ENCODE data around the gene CCR7. TPM values are rescaled to one million over a fixed set of nuclear protein-coding genes. Genes with fewer than 3 reads are reported as not detected.

Gene CCR7
- total RNA-seq, 1 donor from 2014 or later, result not detected

DNA sequence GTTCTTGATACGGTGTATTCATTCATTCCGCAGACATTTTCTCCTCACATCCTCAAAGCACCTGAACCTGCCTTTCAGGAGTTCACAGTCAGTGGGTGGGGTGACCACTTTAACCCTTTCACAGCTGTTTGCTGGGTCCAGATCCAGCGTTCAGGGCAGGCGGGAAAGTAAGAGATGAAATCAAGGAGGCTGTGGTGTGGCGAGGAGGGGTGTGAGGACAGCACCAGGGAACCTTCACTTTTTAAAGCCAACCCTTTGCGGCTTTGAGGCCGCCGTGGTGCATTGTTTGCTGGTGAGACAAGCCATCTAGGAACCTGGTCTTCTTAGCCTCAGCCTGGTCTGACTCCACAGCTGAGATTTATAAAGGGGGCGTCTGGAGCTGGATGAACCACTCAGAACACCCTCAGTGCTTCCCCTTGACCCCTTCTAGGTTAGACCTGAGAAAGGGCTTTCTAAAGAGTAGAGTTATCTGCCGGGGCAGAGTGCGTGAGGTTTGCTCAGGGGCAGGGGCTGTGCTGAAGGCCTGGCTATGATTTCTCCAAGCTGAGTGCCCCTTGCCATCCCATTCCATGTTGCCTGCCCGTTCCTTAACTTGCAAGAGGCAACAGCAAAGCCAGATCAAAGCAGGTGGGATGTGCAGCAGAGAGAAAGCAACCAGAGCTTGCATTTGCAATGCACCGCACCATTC lies 933 bp downstream of the CCR7 start:
- intact Hi-C loops (cut with DNase I), result no loop called here

DNA sequence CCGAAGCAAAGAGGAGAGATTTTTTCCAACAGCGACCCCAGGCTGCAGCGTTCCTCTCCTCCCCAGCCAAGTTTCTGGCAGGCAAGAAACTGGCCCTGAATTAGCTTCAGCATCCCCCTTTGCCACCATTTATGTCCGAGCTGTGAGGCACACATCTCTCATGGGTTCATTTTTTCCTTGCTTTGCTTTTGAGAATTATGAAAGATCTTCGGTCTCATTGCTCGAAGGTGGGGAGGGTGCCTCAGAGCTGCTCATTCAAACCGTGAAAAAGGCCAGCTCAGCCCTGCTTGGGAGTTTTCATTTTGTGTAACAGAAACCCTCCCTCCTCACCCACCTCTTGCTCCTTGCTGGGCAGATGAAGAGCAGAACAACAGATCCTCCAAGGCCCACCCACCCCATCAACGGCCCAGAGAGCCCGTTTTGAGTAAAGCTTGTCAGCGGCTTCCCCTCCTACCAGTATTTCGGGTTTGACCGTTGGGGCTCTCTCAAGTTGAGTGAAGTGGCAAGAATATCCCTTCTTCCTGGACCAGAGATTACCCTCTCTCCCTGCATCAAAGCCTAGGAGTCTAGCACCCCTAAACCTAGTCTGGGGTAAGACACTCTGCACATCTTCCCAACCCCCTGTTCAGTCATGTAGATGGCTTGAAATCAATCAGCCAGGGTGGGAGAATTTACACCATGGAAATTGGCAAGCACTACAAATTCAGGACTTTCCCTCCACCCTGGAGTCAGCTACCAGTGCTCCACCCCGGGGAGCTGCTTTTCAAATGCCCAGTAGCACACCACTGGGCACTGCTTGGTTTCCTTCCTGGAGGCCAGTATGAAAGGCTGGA lies 1.8 kb downstream of the CCR7 start:
- no peak for ATAC-seq
- intact Hi-C loops (cut with DNase I), result no loop called here

More for the DNA sequence above, 933 bp downstream of the CCR7 start:
- ATAC-seq (no peak), DNase-seq (ENCODE audit: missing footprints) (no peak)

DNA sequence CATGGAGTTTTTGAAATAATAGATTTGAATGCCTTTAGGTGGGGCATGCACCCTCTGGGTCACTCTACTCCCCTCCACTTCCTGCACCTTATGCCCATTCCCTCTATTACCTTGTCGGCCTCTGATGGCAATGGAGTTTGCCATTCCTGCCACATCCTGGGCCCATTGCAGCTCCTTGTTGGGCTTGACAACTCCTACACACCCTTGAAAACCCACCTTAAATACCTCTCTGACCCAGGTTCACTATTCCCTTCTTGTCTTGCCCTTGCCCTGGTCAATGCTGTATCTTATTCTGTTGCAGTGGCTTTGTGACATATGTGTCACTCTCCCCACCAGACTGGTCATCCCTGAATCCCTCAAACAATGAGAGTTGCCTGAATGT lies 2.4 kb downstream of the CCR7 start:
- ATAC-seq (no peak), DNase-seq (ENCODE audit: missing footprints) (no peak)
- intact Hi-C loops (cut with DNase I), result no loop called here

More for the DNA sequence above, 1.8 kb downstream of the CCR7 start:
- DNase-seq (ENCODE audit: missing footprints), result no peak

DNA sequence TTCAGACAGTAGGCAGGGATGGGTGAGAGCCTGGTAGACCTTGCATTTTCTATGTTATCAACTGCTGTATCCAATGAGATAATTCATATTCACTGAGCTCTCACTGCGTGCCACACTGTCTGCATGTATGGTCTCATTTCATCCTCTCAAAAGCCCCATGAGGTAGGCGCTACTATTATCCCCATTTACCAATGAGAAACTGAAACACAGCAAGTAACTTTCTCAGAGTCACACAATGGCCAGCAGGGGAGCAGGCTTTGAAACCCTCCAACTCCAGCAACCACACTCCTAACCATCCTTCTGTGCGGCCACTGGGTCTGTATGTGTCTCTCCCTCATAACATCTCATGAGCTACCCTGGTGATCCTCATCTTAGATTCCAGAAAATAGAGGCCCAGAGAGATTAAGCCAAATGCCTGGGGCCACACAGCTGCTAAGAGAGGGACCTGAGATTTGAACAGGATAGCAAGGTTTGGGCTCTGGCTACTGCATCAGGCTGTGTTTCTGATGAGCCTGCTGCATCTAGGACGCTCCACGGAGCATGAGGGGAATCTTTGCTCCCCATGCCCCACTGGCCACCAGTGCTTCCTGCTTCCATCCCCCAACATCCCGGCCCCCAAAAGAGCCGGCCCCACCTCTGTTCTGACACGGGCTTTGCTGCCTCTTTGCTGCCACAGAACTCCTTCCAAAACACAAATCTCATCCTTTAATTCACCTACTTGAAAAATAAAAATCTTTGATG lies 3.2 kb downstream of the CCR7 start:
- DNase-seq (ENCODE audit: missing footprints) (no peak), ATAC-seq (no peak)
- intact Hi-C loops (cut with DNase I), result loop anchor here (2.0 kb wide), 1 partner anchor 203 kb away; no protein-coding TSS in a partner anchor

DNA sequence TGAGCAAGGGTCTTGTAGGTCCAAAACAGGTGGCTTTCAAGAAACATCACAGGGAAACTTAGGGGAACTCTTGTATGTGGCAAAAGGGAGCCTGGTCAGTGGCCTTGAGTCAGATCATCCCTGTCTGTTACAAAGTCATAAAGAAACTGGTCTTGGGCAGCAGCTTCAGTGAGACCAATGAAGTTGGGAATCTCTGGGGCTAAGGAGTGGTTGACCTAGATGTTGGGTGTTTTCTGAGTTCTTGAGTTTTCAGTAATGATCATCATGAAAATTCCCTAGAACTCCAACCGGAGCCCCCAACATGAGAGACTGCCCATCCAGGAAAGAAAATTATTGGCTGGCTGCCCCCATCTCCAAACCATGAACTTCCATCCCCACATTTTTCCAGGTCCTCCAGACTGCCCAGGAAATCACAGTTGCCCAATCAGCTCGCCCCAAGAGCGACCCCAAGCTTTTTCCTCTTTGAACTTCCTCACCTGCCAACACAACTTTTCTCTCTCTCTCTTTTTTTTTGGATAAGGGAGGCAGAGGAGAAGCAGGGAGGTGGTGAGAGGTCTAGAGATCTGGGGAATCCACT lies 3.9 kb downstream of the CCR7 start:
- DNase-seq (ENCODE audit: missing footprints) (no peak), ATAC-seq (no peak)
- intact Hi-C loops (cut with DNase I), result loop anchor here (2.0 kb wide), 1 partner anchor 203 kb away; no protein-coding TSS in a partner anchor

DNA sequence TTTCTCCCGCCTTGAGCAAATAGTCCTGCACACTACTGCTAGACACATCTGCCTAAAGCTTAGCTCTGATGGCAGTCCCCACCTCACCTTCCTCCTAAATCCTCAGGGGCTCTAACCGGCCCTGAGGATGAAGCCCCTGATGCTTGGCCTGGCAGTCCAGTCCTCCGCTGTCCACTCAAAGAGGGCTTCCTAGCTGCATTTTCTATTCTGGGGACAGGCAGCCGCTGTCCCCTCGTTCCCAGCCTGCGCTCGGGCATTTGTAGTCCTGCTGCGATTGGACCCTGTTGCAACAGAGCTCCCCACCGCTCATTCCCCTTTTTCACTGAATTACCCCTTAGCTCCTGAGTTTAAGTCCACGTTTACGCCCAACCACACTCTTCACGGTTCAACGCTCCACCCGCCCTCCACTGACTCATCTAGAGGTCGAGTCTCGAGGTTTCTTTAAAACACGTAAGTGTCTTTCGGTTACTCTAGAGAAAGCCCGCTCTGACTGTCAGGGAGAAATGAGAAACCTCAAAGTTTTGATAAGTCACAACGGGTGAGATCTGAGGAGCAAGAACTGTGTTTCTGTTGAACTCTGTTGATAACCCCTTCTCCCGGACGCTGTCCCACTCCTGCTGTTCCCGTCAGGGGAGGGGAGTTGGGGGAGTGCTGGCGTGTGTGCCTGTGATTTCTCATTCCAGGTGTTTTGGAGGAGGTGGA lies 4.5 kb downstream of the CCR7 start:
- intact Hi-C loops (cut with DNase I), result loop anchor here (1.0 to 2.0 kb wide), 4 partner anchors 27 to 202 kb away; no protein-coding TSS in a partner anchor
- no peak for ATAC-seq
- DNase-seq (ENCODE audit: missing footprints), result no peak

DNA sequence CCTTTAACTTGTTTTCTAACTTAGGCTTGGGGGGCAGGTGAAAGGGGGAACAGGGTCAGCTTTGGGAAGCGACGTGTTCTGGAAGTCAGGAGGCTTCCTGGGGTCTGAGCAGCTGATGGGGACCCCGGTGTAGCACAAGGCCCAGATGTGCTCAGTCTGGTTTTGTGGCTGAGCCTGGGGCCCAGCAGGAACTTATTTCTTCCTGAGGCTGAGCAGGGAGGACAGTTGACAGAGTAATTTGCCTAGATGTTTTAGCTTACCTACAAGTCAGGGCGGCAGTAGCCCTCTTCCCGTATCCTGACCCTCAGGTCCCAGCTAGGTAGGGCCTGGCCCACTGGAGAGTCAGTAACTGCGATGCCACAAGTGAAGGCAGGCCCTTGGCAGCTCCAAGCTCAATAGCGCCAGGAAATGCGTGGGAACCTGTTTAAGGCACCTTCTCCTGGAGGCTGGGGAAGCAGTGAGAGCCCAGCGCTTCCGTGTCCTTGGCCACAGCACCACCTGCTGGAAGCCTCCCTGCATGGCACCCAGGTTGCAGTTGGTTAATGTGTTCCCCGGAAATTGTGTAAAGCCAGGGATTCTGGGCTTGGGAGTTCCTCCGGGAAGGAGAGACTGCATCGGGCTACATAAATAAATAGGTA lies 5.2 kb downstream of the CCR7 start:
- ATAC-seq (peak; percentile 80), DNase-seq (ENCODE audit: missing footprints) (peak; percentile 91)
- intact Hi-C loops (cut with DNase I), result loop anchor here (1.0 to 2.0 kb wide), 4 partner anchors 27 to 201 kb away; no protein-coding TSS in a partner anchor

DNA sequence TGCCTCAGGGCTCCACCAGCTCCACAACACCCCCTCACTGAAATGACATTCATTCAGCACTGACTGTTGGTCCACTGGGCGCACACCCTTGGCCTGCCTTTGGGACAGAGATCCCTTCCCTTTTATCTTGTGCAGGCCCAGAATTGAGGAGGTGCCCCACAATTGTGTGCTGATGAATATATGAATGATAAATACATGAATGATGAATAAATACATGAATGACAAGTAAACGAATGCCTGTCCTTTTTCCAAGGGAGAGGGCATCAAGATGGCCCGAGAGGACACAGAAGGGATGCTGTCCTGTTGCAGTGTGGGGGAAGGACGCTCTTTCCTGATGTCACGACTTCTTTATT lies 5.7 kb downstream of the CCR7 start:
- intact Hi-C loops (cut with DNase I), result no loop called here
- DNase-seq (ENCODE audit: missing footprints), result no peak
- no peak for ATAC-seq

DNA sequence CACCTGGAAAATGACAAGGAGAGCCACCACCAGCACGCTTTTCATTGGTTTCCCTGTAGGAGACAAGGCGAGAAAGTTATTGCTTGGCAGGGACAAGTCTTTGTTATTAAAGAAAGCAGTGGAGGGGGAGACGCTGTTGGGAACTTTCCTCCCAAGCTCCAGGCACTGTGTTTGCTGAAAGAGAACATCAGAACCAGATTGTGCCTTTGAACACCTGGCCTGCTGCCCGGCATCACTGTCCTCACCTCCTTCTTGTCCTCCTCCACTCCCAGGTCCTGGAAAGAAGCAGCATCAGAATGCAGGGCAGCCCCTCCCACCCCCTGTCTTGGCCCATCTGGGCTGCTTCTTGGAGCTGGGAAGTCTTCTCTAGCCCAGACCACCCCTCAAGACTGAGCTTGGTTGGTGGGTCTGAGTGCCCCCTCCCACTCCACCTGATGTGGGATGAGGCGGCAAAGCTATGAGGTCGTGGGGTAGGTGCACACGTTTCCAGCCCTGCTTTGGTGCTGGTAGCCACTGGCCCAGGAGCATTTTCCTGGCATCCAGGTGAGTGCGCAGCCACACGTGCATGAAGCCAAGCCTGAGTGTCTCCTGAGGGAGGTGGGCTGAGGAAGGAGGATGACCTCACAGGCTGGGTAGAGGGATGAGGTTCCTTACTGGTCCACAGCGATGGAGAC lies 6.2 kb downstream of the CCR7 start:
- intact Hi-C loops (cut with DNase I), result loop anchor here (1.0 kb wide), 1 partner anchor 83 kb away; no protein-coding TSS in a partner anchor
- ATAC-seq (no peak), DNase-seq (ENCODE audit: missing footprints) (no peak)

DNA sequence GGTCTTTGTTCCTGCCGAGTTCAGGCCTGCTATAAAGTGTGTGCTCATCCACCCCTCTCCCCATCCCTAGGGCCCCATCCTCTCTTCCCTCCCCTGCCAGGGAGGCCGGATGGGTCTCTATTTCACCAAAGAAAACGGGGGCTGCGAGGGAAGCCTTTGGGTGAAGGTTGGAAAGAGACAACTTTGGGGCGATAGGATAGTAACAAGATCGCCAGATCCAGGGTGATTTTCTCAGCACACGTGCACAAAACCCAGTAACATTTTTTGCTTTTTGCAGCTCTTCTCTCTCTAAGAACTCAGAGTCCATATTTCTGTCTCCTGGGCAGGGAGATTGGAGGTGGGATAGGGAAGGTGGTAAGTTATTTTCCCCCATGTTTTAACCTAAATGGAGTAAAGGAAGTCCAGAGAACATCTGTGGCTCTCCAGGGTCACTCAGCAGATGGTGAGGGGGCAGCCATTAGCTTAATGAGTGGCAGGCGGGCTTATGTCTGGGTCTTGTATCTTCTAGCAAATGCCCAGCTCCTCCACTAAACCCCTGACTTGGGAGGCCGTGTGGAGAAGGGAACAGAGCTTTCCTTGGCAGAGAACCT lies 6.9 kb downstream of the CCR7 start:
- intact Hi-C loops (cut with DNase I), result loop anchor here (1.0 kb wide), 1 partner anchor 82 kb away; no protein-coding TSS in a partner anchor
- DNase-seq (ENCODE audit: missing footprints) (no peak), ATAC-seq (no peak)

DNA sequence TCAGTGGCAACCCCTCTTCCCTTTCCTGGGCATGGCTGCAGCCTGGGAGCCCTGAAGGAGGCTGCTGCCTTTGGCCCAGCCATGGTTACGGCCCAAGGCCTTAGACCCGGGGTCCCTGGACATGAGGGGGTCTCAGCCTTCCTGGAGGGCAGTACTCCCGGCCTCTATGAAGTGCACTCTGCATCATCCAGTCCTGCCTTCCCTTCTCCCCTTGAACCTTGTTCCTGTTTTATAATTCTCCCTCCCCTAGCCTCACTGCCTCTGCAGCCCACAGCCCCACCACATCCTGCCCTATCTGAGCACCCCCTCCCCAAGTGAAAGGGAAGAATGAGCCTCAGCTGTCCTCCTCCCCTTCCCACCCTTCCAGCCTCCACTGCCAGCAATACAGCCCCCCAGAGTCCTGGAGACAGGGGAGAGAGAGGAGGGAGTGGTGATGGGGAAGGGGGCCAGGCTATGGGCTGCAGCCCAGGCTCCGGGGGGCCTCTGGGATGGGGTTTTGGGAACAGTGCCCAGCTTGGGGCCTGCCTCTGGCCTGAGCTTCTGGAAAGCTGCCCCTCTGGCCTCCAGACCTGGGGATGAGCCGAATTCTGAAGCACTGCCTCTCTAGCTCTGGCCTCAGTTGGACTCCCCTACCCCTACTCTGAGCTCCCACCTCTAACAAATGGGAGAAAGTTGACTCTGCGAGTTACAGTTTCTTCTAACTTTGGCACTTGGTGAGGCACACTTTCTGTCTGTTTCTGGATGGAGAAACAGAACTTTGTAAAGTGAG lies 7.6 kb downstream of the CCR7 start:
- DNase-seq (ENCODE audit: missing footprints) (peak; percentile 77), ATAC-seq (peak; percentile 31)
- intact Hi-C loops (cut with DNase I), result loop anchor here (1.0 kb wide), 1 partner anchor 81 kb away; no protein-coding TSS in a partner anchor

DNA sequence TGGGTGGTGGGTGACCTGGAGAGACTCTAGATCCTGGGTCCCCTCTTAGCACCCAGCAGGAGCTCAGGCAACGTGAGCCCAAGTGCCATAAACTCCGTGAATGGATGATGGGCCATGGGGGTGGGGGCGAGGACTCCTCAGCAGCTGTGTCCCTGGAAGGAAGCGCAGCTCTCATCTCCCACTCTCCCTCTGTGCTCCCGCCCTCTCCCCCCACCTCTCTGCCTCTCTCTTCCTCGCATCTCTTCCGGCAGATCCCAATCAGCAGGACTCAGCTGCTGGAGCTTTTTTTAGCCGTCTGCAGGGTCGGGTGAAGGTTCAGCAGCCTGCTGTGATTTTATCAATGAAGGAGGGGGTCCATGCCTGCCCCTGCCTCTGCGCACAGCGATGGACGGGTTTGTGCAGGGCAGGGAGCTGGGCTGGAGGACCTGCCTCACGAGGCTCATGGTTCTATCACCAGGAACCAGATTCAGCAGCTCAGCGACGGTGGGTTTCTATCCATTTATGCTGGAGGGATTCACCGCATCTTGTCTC lies 8.3 kb downstream of the CCR7 start:
- no peak for DNase-seq (ENCODE audit: missing footprints)
- intact Hi-C loops (cut with DNase I), result no loop called here
- ATAC-seq, result no peak

DNA sequence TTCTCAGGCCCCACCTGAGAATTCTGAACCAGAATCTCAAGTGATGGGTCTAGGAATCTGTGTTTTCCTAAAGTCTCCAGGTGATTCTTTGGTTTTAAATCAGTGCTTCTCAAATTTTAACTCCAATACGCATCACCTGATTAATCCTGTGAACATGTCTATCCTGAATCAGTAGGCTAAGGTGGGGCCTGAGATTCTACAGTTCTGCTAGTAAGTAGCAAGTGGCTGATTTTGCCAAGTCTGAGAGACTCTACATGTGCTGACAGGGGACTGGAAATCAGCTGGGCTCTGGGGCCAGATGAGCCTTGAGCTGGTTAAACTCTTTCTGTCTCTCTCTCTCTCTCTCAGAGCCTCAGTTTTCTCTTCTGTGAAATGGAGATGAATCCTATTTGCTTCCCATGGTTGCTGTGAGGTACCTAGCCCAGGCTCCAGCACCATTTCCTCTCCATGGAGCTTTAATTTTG lies 9.0 kb downstream of the CCR7 start:
- ATAC-seq (no peak), DNase-seq (ENCODE audit: missing footprints) (no peak)
- intact Hi-C loops (cut with DNase I), result no loop called here

DNA sequence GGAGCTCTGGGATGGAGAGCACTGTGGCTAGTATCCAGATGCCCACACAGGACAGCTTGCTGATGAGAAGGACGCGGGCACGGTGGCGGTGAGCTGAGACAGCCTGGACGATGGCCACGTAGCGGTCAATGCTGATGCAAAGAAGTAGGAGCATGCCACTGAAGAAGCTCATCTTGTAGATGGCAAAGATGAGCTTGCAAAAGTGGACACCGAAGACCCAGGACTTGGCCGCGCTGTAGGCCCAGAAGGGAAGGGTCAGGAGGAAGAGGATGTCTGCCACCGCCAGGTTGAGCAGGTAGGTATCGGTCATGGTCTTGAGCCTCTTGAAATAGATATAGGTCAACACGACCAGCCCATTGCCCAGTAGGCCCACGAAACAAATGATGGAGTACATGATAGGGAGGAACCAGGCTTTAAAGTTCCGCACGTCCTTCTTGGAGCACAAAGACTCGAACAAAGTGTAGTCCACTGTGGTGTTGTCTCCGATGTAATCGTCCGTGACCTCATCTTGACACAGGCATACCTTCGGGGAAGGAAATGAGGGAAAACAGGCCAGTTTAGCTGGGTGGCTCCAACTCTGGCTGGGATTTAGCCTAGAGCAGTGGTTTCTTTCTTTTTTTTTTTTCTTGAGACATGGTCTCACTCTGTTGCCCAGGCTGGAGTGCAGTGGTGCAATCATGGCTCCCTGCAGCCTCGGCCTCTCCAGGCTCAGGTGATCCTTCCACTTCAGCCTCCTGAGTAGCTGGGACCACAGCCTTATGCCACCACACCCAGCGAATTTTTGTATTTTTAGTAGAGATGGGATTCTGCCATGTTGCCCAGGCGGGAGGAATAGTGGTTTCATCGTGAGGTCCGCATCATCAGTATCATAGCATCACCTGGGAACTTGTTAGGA lies 9.7 kb downstream of the CCR7 start:
- DNase-seq (ENCODE audit: missing footprints), result no peak
- intact Hi-C loops (cut with DNase I), result loop anchor here (2.0 kb wide), 1 partner anchor 15 kb away; no protein-coding TSS in a partner anchor

More for the DNA sequence above, 9.7 kb downstream of the CCR7 start:
- no peak for ATAC-seq
